ENCODE measurements around the gene PDIA5.
"Not testable (repeated sequence)": the region's sequence is repeated elsewhere in the genome, so short reads cannot be mapped to it uniquely, and the experiment has no call there.

The PDIA5 gene

GRCh38 chr3:123096126-123096525 is 29.3 kb downstream of the PDIA5 start:
- DNase-seq: no peak

- no peak for DNase-seq
Observed at GRCh38 chr3:123096731-123097130, 29.9 kb downstream of the PDIA5 start.

DNA sequence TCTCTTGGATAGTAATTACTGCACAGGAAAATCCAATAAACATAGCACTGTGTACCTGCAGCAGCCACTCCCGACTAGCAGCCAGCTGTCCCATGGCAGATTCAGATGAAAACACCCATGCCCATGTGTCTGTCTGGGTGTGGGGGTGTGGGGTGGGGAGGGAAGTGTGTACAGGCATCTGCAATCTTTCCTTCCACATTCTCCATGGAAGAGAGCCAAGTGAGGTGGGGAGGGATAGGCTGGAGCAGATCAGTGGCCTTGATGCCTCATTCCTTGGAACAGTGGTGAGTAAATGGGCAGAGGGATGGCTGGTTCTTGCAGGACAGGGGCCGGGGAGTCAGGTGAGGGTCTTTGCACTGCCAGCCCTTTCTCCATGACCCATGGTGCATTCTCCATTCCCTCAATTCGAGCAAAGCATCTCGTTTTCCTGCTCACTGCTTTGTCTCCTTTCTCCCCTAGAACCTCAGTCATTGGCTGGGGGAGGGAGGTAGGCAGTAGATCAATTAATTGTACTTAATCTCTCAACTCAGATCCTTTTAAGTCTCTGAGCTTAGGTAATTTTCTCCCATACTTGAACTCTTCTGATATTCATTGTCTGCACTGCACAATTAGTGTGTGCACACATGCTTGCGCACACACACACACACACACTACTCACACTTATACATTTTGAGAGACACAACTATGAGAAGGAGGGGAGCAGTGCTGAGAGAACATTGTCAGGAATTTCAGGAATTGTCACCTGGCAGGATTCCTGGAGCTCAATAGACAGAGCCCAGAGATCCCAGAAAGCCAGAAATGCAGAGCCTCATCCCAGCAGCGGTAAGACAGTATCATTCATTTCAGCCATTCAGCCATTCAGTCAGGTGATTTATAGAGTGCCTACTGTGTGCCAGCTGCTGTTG is 31.9 kb downstream of the PDIA5 start:
- no peak for DNase-seq

- no peak for DNase-seq
Observed at GRCh38 chr3:123099331-123100192, 32.7 kb downstream of the PDIA5 start.

DNA sequence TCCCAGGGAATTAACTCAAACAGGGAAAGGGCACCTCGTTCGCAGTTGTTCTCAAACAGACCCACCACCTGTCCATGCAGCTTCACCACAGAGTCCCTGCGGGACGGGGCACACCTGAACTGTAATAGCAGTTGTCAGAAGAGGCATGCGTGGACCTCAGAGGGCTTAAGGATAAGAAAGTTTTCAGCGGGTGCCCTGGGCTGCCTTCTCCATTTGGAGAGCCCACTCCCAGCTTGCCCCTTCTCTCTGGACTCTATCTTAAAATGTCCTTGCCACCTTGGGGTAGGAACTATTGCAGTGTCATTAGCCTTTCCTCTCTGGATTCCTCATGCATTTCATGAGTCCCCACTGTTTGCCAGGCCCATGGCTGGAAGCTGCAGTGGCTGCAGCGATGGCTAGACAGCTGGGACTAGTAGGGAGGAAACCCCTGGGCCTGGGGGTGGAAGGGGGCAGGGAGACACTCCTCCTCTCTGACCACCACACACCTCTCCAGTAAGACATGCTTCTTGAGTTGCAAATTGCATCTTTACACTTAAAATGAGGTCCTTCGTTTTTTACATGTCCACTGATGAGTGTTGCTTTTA is 33.5 kb downstream of the PDIA5 start:
- DNase-seq: no peak

DNA sequence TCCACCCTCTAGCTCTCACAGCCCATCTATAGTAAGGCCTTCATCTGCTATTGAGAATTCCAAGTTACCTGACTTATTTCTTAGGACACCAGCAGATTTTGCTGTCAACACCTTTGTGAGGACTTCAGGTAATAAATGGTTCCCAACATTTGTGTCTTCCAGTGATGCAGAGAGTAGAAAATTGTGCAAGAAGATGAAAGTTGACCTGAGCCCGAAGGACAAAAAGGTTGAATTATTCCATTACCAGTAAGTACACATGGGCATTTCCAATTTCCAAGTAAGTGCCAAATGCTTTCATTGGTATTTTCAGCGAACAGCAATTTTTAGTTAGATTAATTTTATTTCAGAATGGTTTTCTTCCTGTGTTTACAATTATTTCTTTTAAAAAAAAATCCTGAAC is 35.4 kb downstream of the PDIA5 start:
- DNase-seq: no peak

GRCh38 chr3:123102826-123103225 is 36.0 kb downstream of the PDIA5 start:
- DNase-seq: no peak

- DNase-seq: no peak
Observed at GRCh38 chr3:123104550-123104949, 37.7 kb downstream of the PDIA5 start.

DNA sequence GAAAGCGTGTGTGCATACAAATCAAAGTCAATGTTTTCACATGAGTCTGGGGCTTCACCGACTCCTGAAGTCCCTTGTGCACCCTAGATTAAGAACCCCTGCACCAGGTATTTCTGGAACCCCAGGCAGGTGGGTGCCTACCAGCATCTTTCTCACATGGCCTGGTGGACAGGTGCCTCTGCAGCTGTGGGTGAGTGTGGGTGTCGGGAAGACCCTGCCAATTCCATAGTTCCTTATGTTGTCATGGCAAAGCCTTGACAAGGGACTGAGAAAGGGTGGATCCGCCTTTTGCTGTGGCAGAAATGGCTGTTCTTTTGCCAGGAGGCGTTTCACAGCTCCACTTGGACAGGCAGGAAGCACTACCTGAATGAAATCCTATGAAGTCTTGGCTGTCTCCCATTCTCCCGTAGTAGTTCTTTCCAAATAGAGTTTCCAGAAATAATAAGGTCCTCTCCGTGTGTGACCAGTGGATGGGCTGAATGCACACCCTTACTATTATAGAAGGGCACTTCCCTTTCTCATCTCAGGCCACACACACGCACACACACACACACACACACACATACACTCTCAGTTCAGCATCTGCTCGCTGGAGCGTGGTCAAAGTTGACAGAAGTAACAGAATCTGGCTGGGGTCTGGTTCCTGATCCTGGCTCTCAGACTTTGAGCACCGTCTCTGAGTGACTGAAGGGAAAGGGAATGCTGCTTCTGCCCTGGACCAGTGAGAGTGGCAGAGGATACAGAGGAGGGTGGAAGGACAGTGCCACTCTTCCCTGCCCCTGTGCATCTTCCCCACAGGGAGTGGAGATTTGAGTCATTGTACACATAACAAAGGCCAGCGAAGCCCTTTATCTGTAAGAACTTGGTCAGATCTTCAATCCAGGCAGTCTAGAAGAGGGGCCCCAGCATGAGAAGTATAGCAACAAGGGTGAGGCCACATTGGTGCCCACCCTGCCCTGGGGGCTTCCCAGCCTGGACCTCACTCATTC is 38.7 kb downstream of the PDIA5 start:
- DNase-seq: no peak

GRCh38 chr3:123110282-123110975 is 43.6 kb downstream of the PDIA5 start:
- no peak for DNase-seq

GRCh38 chr3:123110976-123111615 is 44.3 kb downstream of the PDIA5 start:
- no peak for DNase-seq

- DNase-seq: no peak
Observed at GRCh38 chr3:123111640-123112039, 44.8 kb downstream of the PDIA5 start.

DNA sequence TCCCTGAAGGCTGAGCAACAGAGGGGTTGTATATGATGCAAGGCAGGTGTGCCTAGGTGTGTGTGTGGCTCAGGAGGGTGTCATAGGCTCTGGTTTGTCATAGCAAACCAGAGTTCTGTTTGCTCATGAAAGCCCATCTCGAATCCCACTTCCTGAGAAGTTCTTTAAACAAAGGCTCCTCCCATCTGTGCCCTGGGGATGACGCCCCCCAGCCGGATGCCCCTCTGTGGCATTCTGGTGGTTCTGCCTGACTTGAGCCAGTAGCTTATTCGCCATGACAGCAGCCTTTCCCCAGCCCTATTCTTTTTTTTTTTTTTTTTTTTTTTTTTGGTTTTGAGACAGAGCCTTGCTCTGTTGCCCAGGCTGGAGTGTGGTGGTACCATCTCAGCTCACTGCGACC is 45.4 kb downstream of the PDIA5 start:
- no peak for DNase-seq

GRCh38 chr3:123112656-123113055 is 45.8 kb downstream of the PDIA5 start:
- not testable (repeated sequence) for DNase-seq

- DNase-seq: no peak
Observed at GRCh38 chr3:123113889-123114450, 47.1 kb downstream of the PDIA5 start.

DNA sequence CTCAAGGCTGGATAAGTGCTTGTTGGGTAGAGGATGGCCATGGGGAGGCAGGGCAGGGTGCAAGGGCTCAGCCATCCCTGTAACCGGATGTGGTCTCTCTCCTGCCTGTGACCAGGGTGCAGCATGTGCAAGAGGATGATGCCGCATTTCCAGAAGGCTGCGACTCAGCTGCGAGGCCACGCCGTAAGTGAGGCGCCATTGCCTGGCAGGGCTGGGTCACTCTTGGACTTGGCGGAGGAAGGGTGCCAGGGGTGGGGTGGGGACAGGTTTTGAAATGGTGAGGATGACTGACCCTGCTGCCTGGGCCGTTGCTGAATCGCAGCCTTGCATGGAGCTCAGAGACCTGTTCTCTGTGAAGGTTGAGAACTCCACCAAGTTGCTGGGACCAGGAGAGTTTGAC is 49.3 kb downstream of the PDIA5 start:
- no peak for DNase-seq

DNA sequence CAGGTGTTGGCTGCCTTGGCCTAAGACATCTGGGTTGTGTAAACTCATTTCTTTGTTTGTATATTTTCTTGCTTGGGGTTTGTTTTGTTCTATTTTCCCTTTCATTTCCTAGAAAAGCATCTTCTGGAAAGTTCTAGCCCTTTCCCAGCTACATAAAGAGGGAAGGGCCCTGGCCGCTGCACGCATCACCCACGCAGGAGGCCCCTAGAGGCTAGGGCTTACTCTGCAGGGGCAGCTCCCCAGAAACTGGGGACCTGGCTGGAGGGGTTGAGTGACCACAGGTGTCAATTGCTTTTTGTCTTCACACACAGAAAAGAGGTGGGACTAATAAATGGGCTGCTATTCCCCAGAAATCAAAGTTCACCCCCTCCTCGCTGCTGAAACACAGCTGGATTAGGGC is 52.6 kb downstream of the PDIA5 start:
- DNase-seq: no peak

DNA sequence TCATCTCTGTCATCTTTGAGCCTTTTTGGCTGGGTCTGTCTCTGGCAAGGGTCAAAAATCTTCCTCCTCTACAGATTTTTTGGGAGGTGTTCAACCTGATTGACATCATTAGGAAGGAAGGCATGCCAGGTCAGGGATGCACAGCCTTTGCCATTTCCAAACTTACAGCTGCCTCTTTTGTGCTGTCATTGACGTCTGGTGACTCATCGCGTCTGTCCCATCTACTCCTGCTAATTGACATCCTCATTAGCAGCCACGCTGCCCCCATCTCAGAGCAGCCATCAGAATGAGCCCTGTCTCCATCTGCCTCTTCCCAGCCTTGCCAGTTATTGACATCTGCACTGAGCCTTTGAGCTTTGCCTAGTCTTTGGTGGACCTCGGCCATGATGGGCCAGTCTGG is 53.0 kb downstream of the PDIA5 start:
- no peak for DNase-seq

DNA sequence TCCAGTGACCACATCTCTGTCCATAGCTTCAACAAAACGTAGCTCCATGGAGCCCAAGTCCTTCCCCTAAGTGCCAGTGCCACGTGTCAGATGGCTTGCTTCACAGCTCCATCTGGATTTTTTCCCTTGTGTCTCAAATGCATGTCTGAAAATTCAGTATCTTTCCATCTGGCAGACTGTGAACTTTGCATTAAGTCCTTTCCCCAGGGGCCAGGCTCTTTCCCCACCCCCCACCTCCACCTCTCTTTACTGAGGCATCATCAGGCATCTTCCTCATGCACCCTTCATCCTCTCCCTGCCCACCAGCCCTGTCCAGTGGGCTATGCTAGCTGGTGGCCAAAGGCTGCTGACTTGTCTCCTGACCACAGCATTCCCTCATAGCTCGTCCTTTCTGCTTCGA is 53.7 kb downstream of the PDIA5 start:
- no peak for DNase-seq

- DNase-seq: no peak
Observed at GRCh38 chr3:123122057-123122456, 55.2 kb downstream of the PDIA5 start.

Data from stimulated activated CD4-positive, alpha-beta T cell treated with anti-CD3 and anti-CD28 coated beads, Interleukin-4, amount 100 ng/mL, for 24 hours (primary cell).